MM.1S (cell line): ENCODE results near the gene ABCC11.

Experiments used
- CTCF ChIP-seq: fragments of 300-600 bp; sonication (generic); IDR thresholded peaks from 2 replicates; pipeline ENCODE4 v1.5.1; 2016; ENCODE audit warnings: antibody characterized with exemption, low read length, mixed read lengths
- EZH2 ChIP-seq: fragments of 300-600 bp; sonication (generic); optimal IDR thresholded peaks from 2 replicates; pipeline ENCODE3; 2017; ENCODE audit warnings: low read depth, mild to moderate bottlenecking, antibody characterized with exemption, low read length, mixed read lengths

- TF ChIP-seq CTCF (no peak), EZH2 (no peak)
Measured at GRCh38 chr16:48218473-48218872, 28.9 kb downstream of the ABCC11 start.
